GM12864 (cell line): ENCODE results near the gene KLK1.

Source experiments
- DNase-seq: peaks from one replicate; pipeline ENCODE4 v3.0.0-alpha.2; 2011; ENCODE audit warnings: low read depth
- H3K4me3 ChIP-seq: 2 replicates; pipeline ENCODE4 v1.5.1; 2011; ENCODE audit warnings: mild to moderate bottlenecking, low read depth, low read length, control low read depth
- TF ChIP-seq, protein P1 (sequence below): IDR thresholded peaks from 2 replicates; pipeline ENCODE4 v1.5.1; 2011; ENCODE audit warnings: low read depth, mild to moderate bottlenecking, moderate library complexity, low read length, control low read depth, inconsistent platforms; ENCODE audit errors: missing control alignments

The KLK1 gene

DNA sequence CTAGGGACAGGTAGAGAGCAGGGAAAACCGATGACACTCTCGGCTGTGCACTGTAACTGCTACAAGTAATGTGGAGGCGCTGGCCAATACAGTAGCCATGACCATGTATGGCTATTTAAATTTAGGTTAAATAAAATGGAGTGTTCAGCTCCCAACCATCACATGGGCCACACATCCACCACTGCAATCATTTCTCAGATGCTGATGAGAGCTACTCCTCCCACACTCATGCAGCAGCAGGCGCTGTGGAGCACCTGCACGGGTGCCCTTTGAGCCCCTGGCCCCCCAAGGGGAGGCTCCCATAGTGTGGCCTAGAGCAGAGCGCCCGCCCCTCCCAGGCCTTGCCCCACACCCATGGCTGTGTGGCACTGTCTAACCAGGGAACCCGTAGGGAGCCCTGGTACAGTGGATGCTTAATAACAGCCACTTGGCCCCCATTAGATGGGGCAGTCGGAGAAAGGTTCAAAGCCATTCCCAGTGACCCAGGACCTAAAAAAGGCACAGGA, 27.4 kb downstream of the KLK1 start:
- no peak for DNase-seq
- TF ChIP-seq, protein P1, sequence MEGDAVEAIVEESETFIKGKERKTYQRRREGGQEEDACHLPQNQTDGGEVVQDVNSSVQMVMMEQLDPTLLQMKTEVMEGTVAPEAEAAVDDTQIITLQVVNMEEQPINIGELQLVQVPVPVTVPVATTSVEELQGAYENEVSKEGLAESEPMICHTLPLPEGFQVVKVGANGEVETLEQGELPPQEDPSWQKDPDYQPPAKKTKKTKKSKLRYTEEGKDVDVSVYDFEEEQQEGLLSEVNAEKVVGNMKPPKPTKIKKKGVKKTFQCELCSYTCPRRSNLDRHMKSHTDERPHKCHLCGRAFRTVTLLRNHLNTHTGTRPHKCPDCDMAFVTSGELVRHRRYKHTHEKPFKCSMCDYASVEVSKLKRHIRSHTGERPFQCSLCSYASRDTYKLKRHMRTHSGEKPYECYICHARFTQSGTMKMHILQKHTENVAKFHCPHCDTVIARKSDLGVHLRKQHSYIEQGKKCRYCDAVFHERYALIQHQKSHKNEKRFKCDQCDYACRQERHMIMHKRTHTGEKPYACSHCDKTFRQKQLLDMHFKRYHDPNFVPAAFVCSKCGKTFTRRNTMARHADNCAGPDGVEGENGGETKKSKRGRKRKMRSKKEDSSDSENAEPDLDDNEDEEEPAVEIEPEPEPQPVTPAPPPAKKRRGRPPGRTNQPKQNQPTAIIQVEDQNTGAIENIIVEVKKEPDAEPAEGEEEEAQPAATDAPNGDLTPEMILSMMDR, result peak; percentile 15
- no peak overlapping the region for H3K4me3 ChIP-seq

DNA sequence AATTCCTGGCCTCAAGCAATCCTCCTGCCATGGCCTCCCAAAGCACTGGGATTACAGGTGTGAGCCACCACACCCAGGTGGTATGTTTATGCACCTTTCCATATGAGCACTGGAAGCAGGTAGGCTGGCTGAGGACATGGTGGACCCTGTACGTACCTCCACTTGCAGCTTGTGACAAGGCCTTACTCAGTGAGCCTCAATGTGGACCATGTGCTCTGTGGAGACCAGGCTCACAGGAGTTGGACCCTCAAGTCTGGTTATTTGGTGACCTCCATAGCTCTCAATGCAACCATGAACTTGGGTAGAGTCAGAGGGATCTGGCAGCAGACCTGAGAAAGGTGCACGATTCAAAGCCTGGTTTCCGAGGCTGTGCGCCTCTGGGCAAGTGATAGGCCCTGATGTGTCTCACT, 27.9 kb downstream of the KLK1 start:
- H3K4me3 ChIP-seq, result no peak overlapping the region
- no peak for DNase-seq
- TF ChIP-seq, protein P1, result no peak

DNA sequence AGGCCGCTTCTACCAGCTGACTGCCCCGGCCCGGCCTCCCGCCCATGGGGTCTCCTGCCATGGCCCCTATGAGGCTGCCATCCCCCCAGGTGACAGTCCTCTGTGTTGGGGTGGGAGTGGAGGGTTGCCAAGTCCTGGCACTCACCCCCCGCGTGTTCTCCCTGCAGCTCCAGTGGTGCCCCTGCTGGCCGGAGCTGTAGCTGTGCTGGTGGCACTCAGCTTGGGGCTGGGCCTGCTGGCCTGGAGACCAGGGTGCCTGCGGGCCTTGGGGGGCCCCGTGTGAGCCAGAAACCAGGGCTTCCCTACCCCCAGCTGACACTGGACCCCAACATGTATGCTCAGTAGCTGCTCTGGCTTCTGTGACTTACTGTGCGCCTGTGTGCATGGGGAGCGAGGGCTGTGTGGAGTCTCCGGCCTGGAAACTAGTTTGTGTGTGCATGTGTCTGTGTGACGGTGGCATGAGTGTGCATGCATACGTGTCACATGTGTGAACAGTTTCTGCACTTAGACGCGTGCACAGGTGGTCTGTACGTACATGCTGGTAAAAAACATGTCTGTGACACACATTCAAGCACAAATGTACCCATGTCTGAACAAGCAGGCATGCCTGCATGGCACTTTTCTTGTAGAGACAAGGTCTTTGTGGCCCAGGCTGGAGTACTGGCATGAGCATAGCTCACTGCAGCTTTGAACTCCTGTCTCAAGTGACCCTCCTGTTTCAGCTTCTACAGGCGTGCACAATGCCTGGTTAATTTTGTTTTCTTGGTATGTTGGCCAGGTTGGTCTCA, 28.5 kb downstream of the KLK1 start:
- H3K4me3 ChIP-seq, result no peak overlapping the region
- DNase-seq, result no peak
- TF ChIP-seq, protein P1, result peak; percentile 43

DNA sequence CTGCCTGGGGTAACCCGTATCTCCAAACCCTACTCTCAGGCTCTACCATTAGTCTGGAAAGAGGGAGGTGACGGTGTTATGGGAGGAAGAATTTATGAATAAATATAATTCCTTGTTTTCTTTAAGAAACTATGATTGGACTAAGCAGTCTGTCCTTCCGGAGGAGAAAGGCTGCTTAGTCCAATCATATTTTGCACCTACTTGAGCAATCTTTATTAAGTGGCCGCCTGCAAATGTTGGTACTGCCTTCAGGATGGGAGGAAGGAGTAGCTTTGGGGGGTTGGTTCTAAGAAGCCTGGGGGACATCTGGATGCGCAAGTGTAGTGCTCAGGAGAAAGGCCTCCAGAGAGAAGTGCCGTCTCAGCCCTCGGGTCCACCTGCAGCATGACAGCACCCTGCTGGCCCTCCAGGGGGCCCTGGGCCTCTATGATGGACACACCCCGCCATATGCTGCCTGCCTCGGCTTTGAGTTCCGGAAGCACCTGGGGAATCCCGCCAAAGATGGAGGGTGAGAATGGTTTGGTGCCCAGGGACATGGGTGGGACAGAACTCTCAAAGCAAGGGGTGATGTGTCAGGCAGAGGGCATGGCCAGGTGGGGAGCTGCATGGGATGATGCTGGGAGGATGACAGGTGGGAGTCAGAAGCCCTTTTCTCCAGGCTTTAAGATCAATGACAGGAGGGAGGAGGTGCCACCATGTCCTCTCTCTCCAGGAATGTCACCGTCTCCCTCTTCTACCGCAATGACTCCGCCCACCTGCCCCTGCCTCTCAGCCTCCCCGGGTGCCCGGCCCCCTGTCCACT, 29.3 kb downstream of the KLK1 start:
- no peak for DNase-seq
- TF ChIP-seq, protein P1, result peak; percentile 48
- no peak overlapping the region for H3K4me3 ChIP-seq

DNA sequence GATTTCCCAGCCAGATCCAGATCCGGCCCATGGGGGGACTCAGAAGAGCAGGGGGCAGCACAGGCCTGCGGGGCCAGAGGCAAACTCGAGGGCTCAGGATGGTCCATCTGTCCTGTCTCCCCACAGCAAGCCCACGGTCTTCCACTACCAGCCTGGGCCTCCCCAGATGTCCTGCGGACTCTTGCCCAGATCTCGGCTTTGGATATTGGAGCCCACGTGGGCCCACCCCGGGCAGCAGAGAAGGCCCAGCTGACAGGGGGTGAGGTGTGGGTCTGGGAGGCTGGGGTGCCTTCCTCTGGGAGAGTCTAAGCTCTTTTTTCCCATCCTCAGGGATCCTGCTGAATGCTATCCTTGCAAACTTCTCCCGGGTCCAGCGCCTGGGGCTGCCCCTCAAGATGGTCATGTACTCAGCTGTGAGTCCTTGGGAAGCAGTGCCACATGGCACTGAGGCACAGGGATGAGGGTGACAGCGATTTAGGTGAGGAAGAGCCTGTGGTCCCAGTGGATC, 30.0 kb downstream of the KLK1 start:
- no peak for DNase-seq
- H3K4me3 ChIP-seq, result no peak overlapping the region
- TF ChIP-seq, protein P1, result no peak

DNA sequence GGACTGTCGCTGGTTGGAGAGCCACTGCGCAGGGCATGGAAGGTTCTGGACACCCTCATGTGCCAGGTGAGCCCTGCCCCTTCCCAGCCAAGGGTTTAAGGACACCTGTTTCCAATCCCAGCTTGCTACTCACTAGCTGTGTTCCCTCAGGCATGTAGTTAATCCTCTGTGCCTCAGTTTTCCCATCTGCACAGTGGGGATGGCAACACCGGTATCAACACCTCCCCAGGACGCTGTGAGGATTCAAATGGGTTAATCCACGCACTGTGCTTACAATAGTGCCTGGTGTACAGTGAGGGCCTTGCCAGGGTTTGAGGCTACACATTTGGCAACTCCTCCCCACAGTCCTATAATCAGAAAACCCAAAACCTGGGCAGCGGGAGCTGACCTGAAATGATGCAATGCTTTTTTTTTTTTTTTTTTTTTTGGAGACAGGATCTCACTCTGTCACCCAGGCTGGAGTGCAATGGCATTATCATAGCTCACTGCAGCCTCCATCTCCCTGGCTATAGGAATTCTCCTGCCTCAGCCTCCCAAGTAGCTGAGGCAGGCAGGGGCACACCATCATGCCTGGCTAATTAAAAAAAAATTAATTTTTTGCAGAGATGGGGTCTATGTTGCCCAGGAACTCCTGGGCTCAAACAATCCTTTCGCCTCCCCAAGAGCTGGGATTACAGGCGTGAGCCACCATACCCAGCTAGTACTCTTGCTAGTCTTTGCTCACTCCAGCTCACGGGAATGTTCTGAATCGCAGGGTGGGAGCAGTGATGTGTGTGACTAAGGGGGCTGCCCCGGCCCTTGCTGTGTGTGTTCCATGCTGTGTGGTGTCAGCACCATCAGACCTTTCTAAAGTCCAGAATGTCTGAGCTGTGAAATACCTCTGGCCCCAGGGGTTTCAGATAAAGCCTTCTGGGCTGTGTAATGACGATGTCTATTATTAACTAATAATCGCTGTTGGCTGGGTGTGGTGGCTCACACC, 31.0 kb downstream of the KLK1 start:
- H3K4me3 ChIP-seq, result no peak overlapping the region
- TF ChIP-seq, protein P1, result no peak
- DNase-seq, result no peak
